A673 (cell line): ENCODE results near the gene PRKAR2B. TPM values are rescaled to one million over a fixed set of nuclear protein-coding genes. Genes with fewer than 3 reads are reported as not detected.
"Not testable (repeated sequence)": the region's sequence is repeated elsewhere in the genome, so short reads cannot be mapped to it uniquely, and the experiment has no call there.

Source experiments
- BruUV-seq: library from RNA; stranded (reverse); fragments of 400-500 nt; replicated peaks from 2 replicates; lab custom pipeline; 2021; lab: Mats Ljungman, UMichigan
- CTCF ChIA-PET: fragments of 300-600 bp; sonication (Branson Sonifier 250); formaldehyde crosslinking; loops from one replicate; lab custom pipeline; 2022; ENCODE audit warnings: antibody characterized with exemption; lab: Charles Lee
- POLR2A ChIA-PET: fragments of 300-600 bp; sonication (Branson Sonifier 250); formaldehyde crosslinking; loops from one replicate; lab custom pipeline; 2022; ENCODE audit warnings: antibody characterized with exemption; ENCODE audit not compliant: low non-redundant PET; lab: Charles Lee
- DNase-seq: peaks from one replicate; pipeline ENCODE4 v3.0.0-alpha.2; 2015; ENCODE audit warnings: low spot score
- H3K27ac ChIP-seq: fragments of 200-600 bp; sonication (generic); 2 replicates; pipeline ENCODE4 v1.5.1; 2016; ENCODE audit warnings: mixed run types, low read depth, mild to moderate bottlenecking, mixed read lengths, antibody characterized with exemption, low read length; ENCODE audit not compliant: poor library complexity, severe bottlenecking
- H3K27me3 ChIP-seq: fragments of 200-600 bp; sonication (generic); replicated peaks from 2 replicates; pipeline ENCODE4 v1.6.1; 2017; ENCODE audit warnings: mixed run types, low read depth, mild to moderate bottlenecking, mixed read lengths, antibody characterized with exemption, low read length; ENCODE audit not compliant: insufficient read depth, poor library complexity
- H3K36me3 ChIP-seq: fragments of 200-600 bp; sonication (generic); 2 replicates; pipeline ENCODE4 v1.6.1; 2016; ENCODE audit warnings: mixed run types, mild to moderate bottlenecking, mixed read lengths, antibody characterized with exemption, low read length; ENCODE audit not compliant: insufficient read depth, poor library complexity, severe bottlenecking
- H3K4me1 ChIP-seq: fragments of 200-600 bp; sonication (generic); 2 replicates; pipeline ENCODE4 v1.6.1; 2017; ENCODE audit warnings: mixed run types, mild to moderate bottlenecking, mixed read lengths, antibody characterized with exemption, low read length; ENCODE audit not compliant: insufficient read depth, poor library complexity, severe bottlenecking
- H3K4me3 ChIP-seq: fragments of 200-600 bp; sonication (generic); 2 replicates; pipeline ENCODE4 v1.5.1; 2016; ENCODE audit warnings: low read depth, mixed run types, mild to moderate bottlenecking, mixed read lengths, low read length; ENCODE audit not compliant: poor library complexity, severe bottlenecking
- H3K9me3 ChIP-seq: fragments of 200-600 bp; sonication (generic); 2 replicates; pipeline ENCODE4 v1.6.1; 2016; ENCODE audit warnings: mixed run types, low read depth, mild to moderate bottlenecking, mixed read lengths, antibody characterized with exemption, low read length; ENCODE audit not compliant: poor library complexity, severe bottlenecking
- CTCF ChIP-seq: fragments of 300-800, 200-600 bp; sonication (generic); conservative IDR thresholded peaks from 2 replicates; pipeline ENCODE4 v1.5.1; 2017; ENCODE audit warnings: low read depth, mild to moderate bottlenecking, antibody characterized with exemption, low read length, moderate library complexity, mixed read lengths
- EZH2 ChIP-seq: fragments of 200-600 bp; sonication (generic); IDR thresholded peaks from 2 replicates; pipeline ENCODE4 v1.6.1; 2017; ENCODE audit warnings: borderline replicate concordance, low read depth, mild to moderate bottlenecking, mixed read lengths, antibody characterized with exemption, low read length; ENCODE audit not compliant: poor library complexity, severe bottlenecking
- intact Hi-C: fragments of 100-400 bp; cut with micrococcal nuclease; formaldehyde crosslinking; loops from one replicate; pipeline ENCODE4 v1.10.0; 2022; ENCODE audit not compliant: unreplicated experiment
- total RNA-seq: library from RNA; stranded (reverse); gene quantifications from 2 replicates; pipeline ENCODE4 v1.2.3, GENCODE V29; 2021

The PRKAR2B gene
- total RNA-seq, 1 experiment from 2014 or later: 4.8 TPM

- intact Hi-C loops: no loop called here
Measured at GRCh38 chr7:107154826-107155225, 110.3 kb downstream of the PRKAR2B start.

GRCh38 chr7:107155726-107156125, 111.2 kb downstream of the PRKAR2B start:
- H3K4me1 ChIP-seq, BruUV-seq, intact Hi-C loops, H3K9me3 ChIP-seq, POLR2A ChIA-PET, CTCF ChIA-PET, H3K4me3 ChIP-seq, H3K27me3 ChIP-seq, H3K36me3 ChIP-seq, H3K27ac ChIP-seq, DNase-seq: not testable (repeated sequence)

More at GRCh38 chr7:107154826-107155225, 110.3 kb downstream of the PRKAR2B start:
- Histone ChIP-seq H3K4me1 (no peaks in the 10 kb centered on the region), H3K4me3 (no peak overlapping the region), H3K9me3 (no peaks in the 10 kb centered on the region), H3K36me3 (no peaks in the 10 kb centered on the region), H3K27ac (no peak overlapping the region), H3K27me3 (no peaks in the 10 kb centered on the region)
- TF ChIP-seq CTCF (no peak), EZH2 (no peak)
- CTCF ChIA-PET: no interaction called here
- no TSS peak for BruUV-seq
- DNase-seq: no peak
- POLR2A ChIA-PET: no interaction called here

GRCh38 chr7:107157091-107157490, 112.6 kb downstream of the PRKAR2B start:
- no peak overlapping the region for H3K4me3 ChIP-seq
- no TSS peak for BruUV-seq
- H3K36me3 ChIP-seq: no peaks in the 10 kb centered on the region
- no peaks in the 10 kb centered on the region for H3K27me3 ChIP-seq
- intact Hi-C loops: no loop called here
- H3K9me3 ChIP-seq: no peaks in the 10 kb centered on the region
- H3K27ac ChIP-seq: no peak overlapping the region
- TF ChIP-seq CTCF (no peak), EZH2 (no peak)
- ChIA-PET POLR2A (no interaction called here), CTCF (no interaction called here)
- no peaks in the 10 kb centered on the region for H3K4me1 ChIP-seq
- DNase-seq: no peak

GRCh38 chr7:107158028-107158427, 113.5 kb downstream of the PRKAR2B start:
- H3K9me3 ChIP-seq: no peaks in the 10 kb centered on the region
- ChIA-PET CTCF (no interaction called here), POLR2A (no interaction called here)
- H3K27me3 ChIP-seq: no peaks in the 10 kb centered on the region
- H3K27ac ChIP-seq: no peak overlapping the region
- DNase-seq: no peak
- no peaks in the 10 kb centered on the region for H3K4me1 ChIP-seq
- H3K36me3 ChIP-seq: no peaks in the 10 kb centered on the region
- no peak for TF ChIP-seq CTCF
- intact Hi-C loops: no loop called here
- no TSS peak for BruUV-seq
- no peak overlapping the region for H3K4me3 ChIP-seq
